ENCODE results near the gene SLC2A14.
A peak's percentile ranks its signal among the peaks of the same experiment; 100 is the strongest.
"Not testable (repeated sequence)": the region's sequence is repeated elsewhere in the genome, so short reads cannot be mapped to it uniquely, and the experiment has no call there.

The SLC2A14 gene

GRCh38 chr12:7869137-7869536 lies 3.6 kb downstream of the SLC2A14 start:
- no peak for DNase-seq (ENCODE audit: low spot score)

GRCh38 chr12:7868391-7868790 lies 4.3 kb downstream of the SLC2A14 start:
- no peak for DNase-seq (ENCODE audit: low spot score)

- DNase-seq (ENCODE audit: low spot score): no peak
These were observed 8.0 kb downstream of the SLC2A14 start for GRCh38 chr12:7864601-7865150.

- DNase-seq (ENCODE audit: low spot score): peak; percentile 20
These were observed 9.8 kb downstream of the SLC2A14 start for GRCh38 chr12:7862814-7863348.

GRCh38 chr12:7862301-7862700 lies 10.4 kb downstream of the SLC2A14 start:
- not testable (repeated sequence) for DNase-seq (ENCODE audit: low spot score)

GRCh38 chr12:7859552-7859951 lies 13.2 kb downstream of the SLC2A14 start:
- DNase-seq (ENCODE audit: low spot score): no peak

- DNase-seq (ENCODE audit: low spot score): no peak
These were observed 14.7 kb downstream of the SLC2A14 start for GRCh38 chr12:7857971-7858370.

GRCh38 chr12:7856516-7856915 lies 16.2 kb downstream of the SLC2A14 start:
- no peak for DNase-seq (ENCODE audit: low spot score)

- DNase-seq (ENCODE audit: low spot score): no peak
These were observed 19.2 kb downstream of the SLC2A14 start for GRCh38 chr12:7853557-7853956.

GRCh38 chr12:7851622-7852081 lies 21.1 kb downstream of the SLC2A14 start:
- not testable (repeated sequence) for DNase-seq (ENCODE audit: low spot score)

- not testable (repeated sequence) for DNase-seq (ENCODE audit: low spot score)
These were observed 22.6 kb downstream of the SLC2A14 start for GRCh38 chr12:7850099-7850498.

- not testable (repeated sequence) for DNase-seq (ENCODE audit: low spot score)
These were observed 24.7 kb downstream of the SLC2A14 start for GRCh38 chr12:7848098-7848422.

- DNase-seq (ENCODE audit: low spot score): not testable (repeated sequence)
These were observed 25.3 kb downstream of the SLC2A14 start for GRCh38 chr12:7847226-7848097.

- no peak for DNase-seq (ENCODE audit: low spot score)
These were observed 28.6 kb downstream of the SLC2A14 start for GRCh38 chr12:7844116-7844515.

- not testable (repeated sequence) for DNase-seq (ENCODE audit: low spot score)
These were observed 29.1 kb downstream of the SLC2A14 start for GRCh38 chr12:7843583-7843982.

- DNase-seq (ENCODE audit: low spot score): not testable (repeated sequence)
These were observed 29.6 kb downstream of the SLC2A14 start for GRCh38 chr12:7843149-7843548.

GRCh38 chr12:7842444-7842843 lies 30.3 kb downstream of the SLC2A14 start:
- not testable (repeated sequence) for DNase-seq (ENCODE audit: low spot score)

- not testable (repeated sequence) for DNase-seq (ENCODE audit: low spot score)
These were observed 32.9 kb downstream of the SLC2A14 start for GRCh38 chr12:7839848-7840247.

GRCh38 chr12:7839226-7839625 lies 33.5 kb downstream of the SLC2A14 start:
- DNase-seq (ENCODE audit: low spot score): not testable (repeated sequence)

GRCh38 chr12:7837366-7837765 lies 35.3 kb downstream of the SLC2A14 start:
- no peak for DNase-seq (ENCODE audit: low spot score)

- no peak for DNase-seq (ENCODE audit: low spot score)
These were observed 36.9 kb downstream of the SLC2A14 start for GRCh38 chr12:7835766-7836165.

- DNase-seq (ENCODE audit: low spot score): no peak
These were observed 37.6 kb downstream of the SLC2A14 start for GRCh38 chr12:7835116-7835515.

- DNase-seq (ENCODE audit: low spot score): no peak
These were observed 38.0 kb downstream of the SLC2A14 start for GRCh38 chr12:7834701-7835100.
